ENCODE measurements around the gene ANKRD34A.
A peak's percentile ranks its signal among the peaks of the same experiment; 100 is the strongest.

DNA sequence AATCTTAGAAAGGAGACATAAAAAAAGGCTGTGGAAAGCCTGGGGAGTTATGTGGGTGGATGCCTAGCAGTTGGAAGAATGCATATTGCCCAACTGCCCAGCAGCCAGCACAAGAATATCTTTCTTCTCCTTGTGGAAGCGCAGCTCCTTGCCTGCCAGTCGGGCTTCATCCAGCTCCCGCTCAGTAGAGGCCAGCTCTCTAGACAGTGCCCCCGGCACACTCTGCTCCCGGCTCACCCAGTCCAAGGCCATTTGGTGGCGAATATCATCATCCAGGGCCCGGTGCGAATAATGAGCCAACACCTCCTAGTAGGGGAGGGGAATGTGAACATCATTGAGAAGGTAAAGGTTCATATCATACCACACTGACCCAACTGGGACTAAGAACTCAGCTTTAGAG, 28.1 kb downstream of the ANKRD34A start:
- TF ChIP-seq, protein P1, sequence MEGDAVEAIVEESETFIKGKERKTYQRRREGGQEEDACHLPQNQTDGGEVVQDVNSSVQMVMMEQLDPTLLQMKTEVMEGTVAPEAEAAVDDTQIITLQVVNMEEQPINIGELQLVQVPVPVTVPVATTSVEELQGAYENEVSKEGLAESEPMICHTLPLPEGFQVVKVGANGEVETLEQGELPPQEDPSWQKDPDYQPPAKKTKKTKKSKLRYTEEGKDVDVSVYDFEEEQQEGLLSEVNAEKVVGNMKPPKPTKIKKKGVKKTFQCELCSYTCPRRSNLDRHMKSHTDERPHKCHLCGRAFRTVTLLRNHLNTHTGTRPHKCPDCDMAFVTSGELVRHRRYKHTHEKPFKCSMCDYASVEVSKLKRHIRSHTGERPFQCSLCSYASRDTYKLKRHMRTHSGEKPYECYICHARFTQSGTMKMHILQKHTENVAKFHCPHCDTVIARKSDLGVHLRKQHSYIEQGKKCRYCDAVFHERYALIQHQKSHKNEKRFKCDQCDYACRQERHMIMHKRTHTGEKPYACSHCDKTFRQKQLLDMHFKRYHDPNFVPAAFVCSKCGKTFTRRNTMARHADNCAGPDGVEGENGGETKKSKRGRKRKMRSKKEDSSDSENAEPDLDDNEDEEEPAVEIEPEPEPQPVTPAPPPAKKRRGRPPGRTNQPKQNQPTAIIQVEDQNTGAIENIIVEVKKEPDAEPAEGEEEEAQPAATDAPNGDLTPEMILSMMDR (IDR thresholded peaks at IDR 0.05): no peak
- peak in 1 of 2 donors; percentile 77 for TF ChIP-seq EP300 (IDR thresholded peaks at IDR 0.05)

All from tibial nerve (tissue), 4 donors.